Kidney (tissue), 14 donors: ENCODE results near the gene APLP2. TPM values are rescaled to one million over a fixed set of nuclear protein-coding genes. Genes with fewer than 3 reads are reported as not detected.

Source experiments
- DNase-seq, 5 donors: peaks; one replicate each; pipeline ENCODE4 v3.0.0-alpha.2; 2013 to 2020
- FAIRE-seq: peaks from 2 replicates; lab custom pipeline; 2012; peaks lifted over from hg19 to GRCh38; lab: Jason Lieb, UNC
- H3K27ac ChIP-seq, 2 donors: one replicate each; pipeline ENCODE4 v1.7.0; 2013; ENCODE audit warnings: low read depth in 2 of 2, low read length in 2 of 2, inconsistent platforms in 1 of 2
- H3K27me3 ChIP-seq: one replicate; pipeline ENCODE4 v1.7.1; 2013; ENCODE audit warnings: low read length, inconsistent platforms; ENCODE audit not compliant: control insufficient read depth, insufficient read depth
- H3K36me3 ChIP-seq, 3 donors: one replicate each; pipeline versions ENCODE4 v1.7.0 to v1.7.1; 2013; ENCODE audit warnings: low read length in 3 of 3, control low read depth in 1 of 3, inconsistent platforms in 1 of 3; ENCODE audit not compliant: insufficient read depth in 3 of 3, control insufficient read depth in 2 of 3
- H3K4me1 ChIP-seq, 3 donors: one replicate each; pipeline versions ENCODE4 v1.7.0 to v1.7.1; 2013; ENCODE audit warnings: low read length in 3 of 3, inconsistent platforms in 1 of 3, low read depth in 1 of 3; ENCODE audit not compliant: control insufficient read depth in 2 of 3, insufficient read depth in 2 of 3
- H3K4me3 ChIP-seq, 3 donors: one replicate each; pipeline versions ENCODE4 v1.7.0 to v1.8.1; 2013; ENCODE audit warnings: low read length in 3 of 3, control low read depth in 1 of 3, inconsistent platforms in 1 of 3
- H3K9ac ChIP-seq, 3 donors: one replicate each; pipeline versions ENCODE4 v1.7.0 to v1.7.1; 2013; ENCODE audit warnings: low read length in 3 of 3, control low read depth in 1 of 3, inconsistent platforms in 1 of 3
- H3K9me3 ChIP-seq, 3 donors: one replicate each; pipeline versions ENCODE4 v1.7.0 to v1.7.1; 2013; ENCODE audit warnings: low read length in 3 of 3, control low read depth in 1 of 3, inconsistent platforms in 1 of 3; ENCODE audit not compliant: control insufficient read depth in 2 of 3, insufficient read depth in 1 of 3
- intact Hi-C: fragments of 100-400 bp; cut with DNase I; formaldehyde crosslinking; loops from one replicate; pipeline ENCODE4 v1.11.1; 2022
- polyA plus RNA-seq: library from polyadenylated mRNA; stranded (reverse); fragments of 350-450 nt; fragmentation: Illumina TruSeq; extraction: RNeasy Lipid Tissue Mini Kit (QIAGEN cat#74804); gene quantifications from one replicate; pipeline ENCODE4 v1.2.3, GENCODE V29; 2014; ENCODE audit warnings: low read depth, low replicate concordance; ENCODE audit not compliant: insufficient read depth
- total RNA-seq: library from RNA; stranded (reverse); fragmentation: NEBNext Ultra II Directional; extraction: Animal tissue kit (Norgen Biotek cat#: 25700); gene quantifications from one replicate; pipeline ENCODE4 v1.2.1, GENCODE V29; 2021
- TF ChIP-seq, protein P1 (sequence below): IDR thresholded peaks from 3 replicates; pipeline ENCODE4 v1.5.1; 2012; ENCODE audit warnings: mild to moderate bottlenecking, moderate library complexity, borderline replicate concordance; ENCODE audit not compliant: insufficient read depth; ENCODE audit errors: extremely low read depth
- donor health status: control.
- donor health status: control.
- donor health status: control.
- donor health status: control.
- donor health status: control.
- donor health status: DM: yes; HTN: yes; CAD: no.
- donor health status: Normal renal cell carcinoma (clear cell type).

APLP2 gene
- total and polyA plus RNA-seq, 2 donors from 2014 or later, result 338 to 502 TPM

DNA sequence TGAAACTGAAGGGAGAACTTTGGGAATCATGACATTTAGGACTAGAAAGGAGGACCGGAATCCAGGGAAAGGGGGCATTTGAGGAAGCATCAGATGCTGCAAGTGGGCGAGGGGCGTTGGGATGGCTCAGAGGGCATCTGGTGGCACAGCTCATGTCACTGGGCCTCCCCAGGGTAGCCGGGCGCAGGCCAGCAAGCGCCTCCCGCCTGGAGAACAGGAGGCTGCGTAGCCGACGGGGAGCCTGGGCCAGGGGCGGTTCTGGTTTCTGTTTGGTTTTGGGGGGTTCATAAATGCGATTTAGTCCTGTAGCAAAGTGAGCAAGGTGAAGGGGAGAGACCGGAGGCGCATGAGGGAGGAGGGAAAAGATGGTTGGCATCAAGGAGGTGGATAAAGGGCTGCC lies 89.4 kb downstream of the APLP2 start:
- no peak overlapping the region for H3K9ac ChIP-seq
- no peak for DNase-seq
- intact Hi-C loops, result no loop called here
- peak overlapping the region; percentile 37 to 71 for H3K27ac ChIP-seq
- no peaks in the 10 kb centered on the region for H3K36me3 ChIP-seq
- FAIRE-seq, result no peak
- TF ChIP-seq, protein P1, sequence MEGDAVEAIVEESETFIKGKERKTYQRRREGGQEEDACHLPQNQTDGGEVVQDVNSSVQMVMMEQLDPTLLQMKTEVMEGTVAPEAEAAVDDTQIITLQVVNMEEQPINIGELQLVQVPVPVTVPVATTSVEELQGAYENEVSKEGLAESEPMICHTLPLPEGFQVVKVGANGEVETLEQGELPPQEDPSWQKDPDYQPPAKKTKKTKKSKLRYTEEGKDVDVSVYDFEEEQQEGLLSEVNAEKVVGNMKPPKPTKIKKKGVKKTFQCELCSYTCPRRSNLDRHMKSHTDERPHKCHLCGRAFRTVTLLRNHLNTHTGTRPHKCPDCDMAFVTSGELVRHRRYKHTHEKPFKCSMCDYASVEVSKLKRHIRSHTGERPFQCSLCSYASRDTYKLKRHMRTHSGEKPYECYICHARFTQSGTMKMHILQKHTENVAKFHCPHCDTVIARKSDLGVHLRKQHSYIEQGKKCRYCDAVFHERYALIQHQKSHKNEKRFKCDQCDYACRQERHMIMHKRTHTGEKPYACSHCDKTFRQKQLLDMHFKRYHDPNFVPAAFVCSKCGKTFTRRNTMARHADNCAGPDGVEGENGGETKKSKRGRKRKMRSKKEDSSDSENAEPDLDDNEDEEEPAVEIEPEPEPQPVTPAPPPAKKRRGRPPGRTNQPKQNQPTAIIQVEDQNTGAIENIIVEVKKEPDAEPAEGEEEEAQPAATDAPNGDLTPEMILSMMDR, result no peak
- no peak overlapping the region for H3K4me3 ChIP-seq
- H3K4me1 ChIP-seq, result peaks cover 0 to 29% (median 19%) of the 10 kb centered on the region in 3 donors
- peaks cover 5% of the 10 kb centered on the region for H3K27me3 ChIP-seq
- no peaks in the 10 kb centered on the region for H3K9me3 ChIP-seq

DNA sequence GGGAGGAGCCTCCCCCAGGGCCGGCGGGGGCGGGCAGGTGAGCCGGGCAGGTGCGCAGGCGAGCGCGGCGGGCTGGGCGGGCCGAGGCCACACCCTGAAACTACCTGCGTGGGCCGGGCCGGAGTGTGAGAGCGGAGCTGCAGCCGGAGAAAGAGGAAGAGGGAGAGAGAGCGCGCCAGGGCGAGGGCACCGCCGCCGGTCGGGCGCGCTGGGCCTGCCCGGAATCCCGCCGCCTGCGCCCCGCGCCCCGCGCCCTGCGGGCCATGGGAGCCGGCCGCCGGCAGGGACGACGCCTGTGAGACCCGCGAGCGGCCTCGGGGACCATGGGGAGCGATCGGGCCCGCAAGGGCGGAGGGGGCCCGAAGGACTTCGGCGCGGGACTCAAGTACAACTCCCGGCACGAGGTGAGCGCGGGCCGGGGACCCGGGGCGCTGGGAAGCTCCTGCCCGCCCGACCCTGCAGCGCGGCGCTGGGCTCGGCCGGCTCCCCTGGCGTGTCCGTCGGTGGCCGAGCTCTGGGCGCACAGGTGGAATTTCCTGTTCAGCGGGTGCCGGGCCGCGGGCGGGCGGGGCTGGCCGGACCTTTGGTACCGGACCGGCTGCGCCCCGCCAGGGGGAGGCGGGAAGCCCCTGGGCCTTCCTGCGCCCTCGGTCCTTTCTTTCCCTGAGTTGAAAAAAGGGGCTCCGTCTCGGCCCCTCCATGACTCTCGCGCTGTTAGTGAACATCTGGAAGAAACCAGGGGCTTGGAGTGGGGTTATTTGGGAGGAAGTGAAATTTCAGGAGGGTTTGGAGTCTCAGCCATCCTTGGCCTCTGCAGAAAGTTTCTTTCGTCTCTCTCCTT lies 90.2 kb downstream of the APLP2 start, which contains the start of gene ST14:
TSS of gene ST14 (plus strand) at position 126 of the 841 bp plus-strand sequence. CDS start at position 324, 198 bp downstream.
- TF ChIP-seq, protein P1, result no peak
- Histone ChIP-seq H3K9ac (peak within 1 kb of the TSS in 2 of 3 donors; percentile 22 to 77), H3K4me1 (peaks cover 0 to 29% (median 21%) of the 10 kb centered on the region in 3 donors), H3K9me3 (no peaks in the 10 kb centered on the region), H3K27me3 (peaks cover 5% of the 10 kb centered on the region), H3K27ac (peak within 1 kb of the TSS; percentile 37 to 76), H3K4me3 (peak within 1 kb of the TSS; percentile 24 to 65 (median 63)), H3K36me3 (no peaks in the 10 kb centered on the region)
- FAIRE-seq, result no peak
- peak; percentile 56 to 93 (median 63) for DNase-seq
- intact Hi-C loops, result no loop called here

DNA sequence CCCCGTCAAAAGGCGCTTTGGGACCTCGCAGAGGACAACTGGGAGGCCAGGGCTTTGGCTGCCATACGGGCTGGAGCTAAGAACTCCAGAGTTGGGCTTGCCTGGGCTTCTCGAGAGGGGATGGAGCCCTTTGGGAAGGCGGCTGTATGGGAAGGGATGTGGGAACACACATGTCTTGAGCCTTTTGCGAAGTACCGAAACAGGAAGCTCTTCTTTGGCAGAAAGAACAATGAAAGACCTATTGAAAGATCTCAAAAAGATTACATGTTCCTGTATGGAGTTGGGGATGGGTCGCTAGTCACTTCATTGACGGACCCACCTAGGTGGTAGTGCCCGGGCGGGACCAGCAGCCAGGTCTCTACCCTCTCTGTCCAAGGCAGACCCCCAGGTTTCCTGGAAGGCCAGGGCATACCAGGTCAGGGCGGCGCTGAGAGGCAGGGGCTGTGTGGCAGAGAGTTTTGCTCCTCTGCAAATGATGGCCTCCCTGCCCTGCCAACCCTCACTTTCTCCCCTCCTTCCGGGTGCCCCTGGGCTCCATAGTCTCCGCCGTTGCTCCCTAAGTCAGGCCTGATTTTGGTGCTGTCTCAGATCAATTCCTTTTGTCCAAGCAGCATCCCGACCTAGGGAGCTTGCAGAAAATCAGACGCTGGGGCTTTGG lies 90.9 kb downstream of the APLP2 start:
- peaks cover 0 to 29% (median 21%) of the 10 kb centered on the region in 3 donors for H3K4me1 ChIP-seq
- no peak for FAIRE-seq
- H3K9ac ChIP-seq, result peak overlapping the region in 2 of 3 donors; percentile 22 to 77
- intact Hi-C loops, result no loop called here
- H3K27me3 ChIP-seq, result peaks cover 5% of the 10 kb centered on the region
- TF ChIP-seq, protein P1, result no peak
- DNase-seq, result peak in 1 of 5 donors; percentile 23
- peak overlapping the region; percentile 16 to 55 for H3K27ac ChIP-seq
- H3K36me3 ChIP-seq, result no peaks in the 10 kb centered on the region
- H3K9me3 ChIP-seq, result no peaks in the 10 kb centered on the region
- H3K4me3 ChIP-seq, result peak overlapping the region; percentile 24 to 65 (median 63)
